ENCODE data around the gene FBRSL1.

The FBRSL1 gene

GRCh38 chr12:132458441-132458840 is 31.5 kb upstream of the FBRSL1 start:
- ATAC-seq = no peak
- TF ChIP-seq TOX (CRISPR knock-in tag; IDR thresholded peaks at IDR 0.05; ENCODE audit: borderline replicate concordance) (no peak), POU6F1 (CRISPR knock-in tag; IDR thresholded peaks at IDR 0.05; ENCODE audit: borderline replicate concordance, low read depth) (no peak), ZFP3 (CRISPR knock-in tag; IDR thresholded peaks at IDR 0.05) (no peak), RARB (CRISPR knock-in tag; IDR thresholded peaks at IDR 0.05) (no peak), PPARA (CRISPR knock-in tag; IDR thresholded peaks at IDR 0.05; ENCODE audit: borderline replicate concordance) (no peak)

DNA sequence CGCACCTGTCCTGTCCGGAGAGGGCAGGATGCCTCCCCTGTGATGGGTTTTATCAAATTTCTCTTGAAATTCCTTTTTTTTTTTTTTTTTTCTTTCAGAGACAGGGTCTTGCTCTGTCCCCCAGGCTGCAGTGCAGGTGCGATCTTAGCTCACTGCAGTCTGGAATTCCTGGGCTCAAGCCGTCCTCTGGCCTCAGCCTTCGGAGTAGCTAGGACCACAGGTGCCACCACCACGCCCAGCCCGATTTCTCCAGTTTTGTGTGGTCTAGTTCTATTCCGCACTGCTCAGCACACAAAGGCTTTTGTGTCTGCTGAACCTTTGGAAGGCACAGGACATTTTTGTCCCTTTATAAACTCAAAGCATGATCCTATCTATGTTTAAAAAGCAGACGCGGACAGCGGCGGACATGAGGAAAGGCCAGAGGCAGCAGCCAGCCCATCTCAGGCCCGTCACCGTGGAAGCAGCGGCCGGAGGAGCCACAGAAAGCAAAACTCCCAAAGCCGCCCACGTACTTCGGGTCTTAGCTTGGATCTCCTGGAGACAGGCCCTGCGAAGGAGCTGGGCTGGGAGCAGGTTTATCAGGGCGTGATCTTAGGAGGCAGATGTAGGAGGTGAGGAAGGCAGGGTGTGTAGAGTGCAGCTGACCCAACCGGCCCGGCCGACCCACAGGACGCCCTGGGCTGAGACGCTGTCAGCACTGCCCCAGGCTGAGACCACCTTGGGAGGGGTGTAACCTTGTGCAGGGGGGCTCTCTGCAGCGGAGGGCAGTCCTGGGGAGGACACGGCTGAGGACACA is 30.9 kb upstream of the FBRSL1 start:
- TF ChIP-seq ZNF70 (CRISPR knock-in tag; IDR thresholded peaks at IDR 0.05) (no peak), SNAI2 (CRISPR knock-in tag; IDR thresholded peaks at IDR 0.05) (no peak)
- no peak for ATAC-seq

DNA sequence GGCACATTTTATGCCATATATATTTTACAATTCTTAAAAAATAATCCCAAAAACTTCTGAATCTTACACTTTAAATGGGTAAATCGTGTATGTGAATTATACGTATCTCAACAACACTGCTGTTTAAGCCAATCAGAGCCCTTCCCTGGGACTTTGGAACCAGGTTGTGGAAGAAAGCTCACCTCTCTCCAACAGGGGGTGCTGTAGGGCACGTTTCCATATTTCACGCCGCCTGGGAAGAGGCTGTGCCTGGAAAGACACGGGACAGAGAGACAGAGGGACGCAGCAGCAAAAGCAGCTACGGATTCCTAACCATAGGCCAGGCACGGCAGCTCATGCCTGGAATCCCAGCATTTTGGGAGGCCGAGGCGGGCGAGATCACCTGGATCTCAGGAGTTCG is 29.4 kb upstream of the FBRSL1 start:
- no peak for ATAC-seq
- no peak for TF ChIP-seq RARB (CRISPR knock-in tag; IDR thresholded peaks at IDR 0.05)
- no peak for TF ChIP-seq ZNF565 (CRISPR knock-in tag; conservative IDR thresholded peaks at IDR 0.05; ENCODE audit: low read depth)
- TF ChIP-seq SNAI2 (CRISPR knock-in tag; IDR thresholded peaks at IDR 0.05) = no peak
- TF ChIP-seq POU6F1 (CRISPR knock-in tag; IDR thresholded peaks at IDR 0.05; ENCODE audit: borderline replicate concordance, low read depth) = no peak

GRCh38 chr12:132461526-132461925 is 28.4 kb upstream of the FBRSL1 start:
- no peak for ATAC-seq
- TF ChIP-seq, protein P1, sequence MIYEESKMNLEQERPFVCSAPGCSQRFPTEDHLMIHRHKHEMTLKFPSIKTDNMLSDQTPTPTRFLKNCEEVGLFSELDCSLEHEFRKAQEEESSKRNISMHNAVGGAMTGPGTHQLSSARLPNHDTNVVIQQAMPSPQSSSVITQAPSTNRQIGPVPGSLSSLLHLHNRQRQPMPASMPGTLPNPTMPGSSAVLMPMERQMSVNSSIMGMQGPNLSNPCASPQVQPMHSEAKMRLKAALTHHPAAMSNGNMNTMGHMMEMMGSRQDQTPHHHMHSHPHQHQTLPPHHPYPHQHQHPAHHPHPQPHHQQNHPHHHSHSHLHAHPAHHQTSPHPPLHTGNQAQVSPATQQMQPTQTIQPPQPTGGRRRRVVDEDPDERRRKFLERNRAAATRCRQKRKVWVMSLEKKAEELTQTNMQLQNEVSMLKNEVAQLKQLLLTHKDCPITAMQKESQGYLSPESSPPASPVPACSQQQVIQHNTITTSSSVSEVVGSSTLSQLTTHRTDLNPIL (CRISPR knock-in tag; IDR thresholded peaks at IDR 0.05; ENCODE audit: low read depth) = no peak
- TF ChIP-seq, protein P2, sequence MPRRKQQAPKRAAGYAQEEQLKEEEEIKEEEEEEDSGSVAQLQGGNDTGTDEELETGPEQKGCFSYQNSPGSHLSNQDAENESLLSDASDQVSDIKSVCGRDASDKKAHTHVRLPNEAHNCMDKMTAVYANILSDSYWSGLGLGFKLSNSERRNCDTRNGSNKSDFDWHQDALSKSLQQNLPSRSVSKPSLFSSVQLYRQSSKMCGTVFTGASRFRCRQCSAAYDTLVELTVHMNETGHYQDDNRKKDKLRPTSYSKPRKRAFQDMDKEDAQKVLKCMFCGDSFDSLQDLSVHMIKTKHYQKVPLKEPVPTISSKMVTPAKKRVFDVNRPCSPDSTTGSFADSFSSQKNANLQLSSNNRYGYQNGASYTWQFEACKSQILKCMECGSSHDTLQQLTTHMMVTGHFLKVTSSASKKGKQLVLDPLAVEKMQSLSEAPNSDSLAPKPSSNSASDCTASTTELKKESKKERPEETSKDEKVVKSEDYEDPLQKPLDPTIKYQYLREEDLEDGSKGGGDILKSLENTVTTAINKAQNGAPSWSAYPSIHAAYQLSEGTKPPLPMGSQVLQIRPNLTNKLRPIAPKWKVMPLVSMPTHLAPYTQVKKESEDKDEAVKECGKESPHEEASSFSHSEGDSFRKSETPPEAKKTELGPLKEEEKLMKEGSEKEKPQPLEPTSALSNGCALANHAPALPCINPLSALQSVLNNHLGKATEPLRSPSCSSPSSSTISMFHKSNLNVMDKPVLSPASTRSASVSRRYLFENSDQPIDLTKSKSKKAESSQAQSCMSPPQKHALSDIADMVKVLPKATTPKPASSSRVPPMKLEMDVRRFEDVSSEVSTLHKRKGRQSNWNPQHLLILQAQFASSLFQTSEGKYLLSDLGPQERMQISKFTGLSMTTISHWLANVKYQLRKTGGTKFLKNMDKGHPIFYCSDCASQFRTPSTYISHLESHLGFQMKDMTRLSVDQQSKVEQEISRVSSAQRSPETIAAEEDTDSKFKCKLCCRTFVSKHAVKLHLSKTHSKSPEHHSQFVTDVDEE (CRISPR knock-in tag; IDR thresholded peaks at IDR 0.05) = no peak
- TF ChIP-seq PATZ1 (CRISPR knock-in tag; IDR thresholded peaks at IDR 0.05; ENCODE audit: borderline replicate concordance) (no peak), TCF4 (CRISPR knock-in tag; IDR thresholded peaks at IDR 0.05; ENCODE audit: borderline replicate concordance) (no peak)

GRCh38 chr12:132462788-132463187 is 27.2 kb upstream of the FBRSL1 start:
- ATAC-seq = no peak
- TF ChIP-seq POU6F1 (CRISPR knock-in tag; IDR thresholded peaks at IDR 0.05; ENCODE audit: borderline replicate concordance, low read depth) = no peak
- no peak for TF ChIP-seq PPARA (CRISPR knock-in tag; IDR thresholded peaks at IDR 0.05; ENCODE audit: borderline replicate concordance)
- TF ChIP-seq ZNF565 (CRISPR knock-in tag; conservative IDR thresholded peaks at IDR 0.05; ENCODE audit: low read depth) = no peak
- TF ChIP-seq SNAI2 (CRISPR knock-in tag; IDR thresholded peaks at IDR 0.05) = no peak
- TF ChIP-seq CSDC2 (CRISPR knock-in tag; IDR thresholded peaks at IDR 0.05) = no peak
- no peak for TF ChIP-seq ISL1 (CRISPR knock-in tag; IDR thresholded peaks at IDR 0.05)
- no peak for TF ChIP-seq ZNF70 (CRISPR knock-in tag; IDR thresholded peaks at IDR 0.05)
- no peak for TF ChIP-seq BACH2 (CRISPR knock-in tag; IDR thresholded peaks at IDR 0.05; ENCODE audit: borderline replicate concordance)
- TF ChIP-seq TCF4 (CRISPR knock-in tag; IDR thresholded peaks at IDR 0.05; ENCODE audit: borderline replicate concordance) = no peak
- TF ChIP-seq, protein P1 (CRISPR knock-in tag; IDR thresholded peaks at IDR 0.05; ENCODE audit: low read depth) = no peak
- TF ChIP-seq, protein P2 (CRISPR knock-in tag; IDR thresholded peaks at IDR 0.05) = no peak
- TF ChIP-seq RARB (CRISPR knock-in tag; IDR thresholded peaks at IDR 0.05) = no peak
